ENCODE data around the gene OR5A1.
"Not testable (repeated sequence)": the region's sequence is repeated elsewhere in the genome, so short reads cannot be mapped to it uniquely, and the experiment has no call there.

The OR5A1 gene

DNA sequence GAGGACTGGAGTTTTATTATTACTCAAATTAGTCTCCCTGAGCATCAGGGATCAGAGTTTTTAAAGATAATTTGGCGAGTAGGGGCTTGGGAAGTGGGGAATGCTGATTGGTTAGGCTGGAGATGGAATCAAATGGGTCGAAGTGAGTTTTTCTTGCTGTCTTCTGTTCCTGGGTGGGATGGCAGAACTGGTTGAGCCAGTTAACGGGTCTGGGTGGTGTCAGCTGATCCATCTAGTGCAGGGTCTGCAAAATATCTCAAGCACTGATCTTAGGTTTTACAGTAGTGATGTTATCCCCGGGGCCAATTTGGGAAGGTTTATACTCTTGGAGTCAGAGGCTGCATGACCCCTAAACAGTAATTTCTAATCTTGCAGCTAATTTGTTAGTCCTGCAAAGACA, 11.1 kb upstream of the OR5A1 start:
- Histone ChIP-seq H3K36me3 (ENCODE audit: control insufficient read depth in 2 of 2, insufficient read depth in 2 of 2, low read length in 2 of 2) (no peaks in the 10 kb centered on the region), H3K4me3 (ENCODE audit: low read length in 2 of 2) (no peak overlapping the region), H3K9me3 (ENCODE audit: control insufficient read depth in 2 of 2, low read length in 2 of 2) (no peaks in the 10 kb centered on the region), H3K27me3 (ENCODE audit: control insufficient read depth in 1 of 2, insufficient read depth in 2 of 2, low read length in 2 of 2) (no peaks in the 10 kb centered on the region), H3K27ac (ENCODE audit: low read length) (no peak overlapping the region), H3K4me1 (ENCODE audit: control insufficient read depth, insufficient read depth, low read length) (no peaks in the 10 kb centered on the region), H3K9ac (ENCODE audit: low read length in 2 of 2) (no peak overlapping the region)

GRCh38 chr11:59426361-59427067, 9.8 kb upstream of the OR5A1 start, which contains the start of gene OR5A2:
Gene OR5A2 (minus strand): TSS chr11:59426413. CDS start chr11:59422953, 3,460 bp downstream.
- H3K27me3 ChIP-seq (ENCODE audit: control insufficient read depth in 1 of 2, insufficient read depth in 2 of 2, low read length in 2 of 2) = no peaks in the 10 kb centered on the region
- H3K9me3 ChIP-seq (ENCODE audit: control insufficient read depth in 2 of 2, low read length in 2 of 2) = no peaks in the 10 kb centered on the region
- H3K36me3 ChIP-seq (ENCODE audit: control insufficient read depth in 2 of 2, insufficient read depth in 2 of 2, low read length in 2 of 2) = no peaks in the 10 kb centered on the region
- H3K27ac ChIP-seq (ENCODE audit: low read length) = no peak within 1 kb of the TSS
- no peaks in the 10 kb centered on the region for H3K4me1 ChIP-seq (ENCODE audit: control insufficient read depth, insufficient read depth, low read length)
- H3K4me3 ChIP-seq (ENCODE audit: low read length in 2 of 2) = no peak within 1 kb of the TSS
- H3K9ac ChIP-seq (ENCODE audit: low read length in 2 of 2) = no peak within 1 kb of the TSS

DNA sequence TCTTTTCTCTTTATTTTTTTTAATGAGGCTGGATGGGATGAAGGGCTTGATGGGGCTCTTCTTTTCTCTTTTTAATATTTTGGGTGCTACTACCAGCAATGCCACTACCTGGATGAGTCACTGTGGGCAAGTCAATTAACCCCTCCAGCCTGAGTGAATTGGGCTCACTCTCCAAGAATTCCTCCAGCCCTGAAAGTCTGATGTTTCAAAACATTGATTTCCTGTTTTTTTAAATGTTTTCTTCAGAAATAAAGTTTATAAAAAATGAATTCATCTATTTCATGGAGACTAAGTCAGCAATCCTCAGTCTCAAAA, 9.2 kb upstream of the OR5A1 start:
- H3K36me3 ChIP-seq (ENCODE audit: control insufficient read depth in 2 of 2, insufficient read depth in 2 of 2, low read length in 2 of 2) = no peaks in the 10 kb centered on the region
- no peak overlapping the region for H3K4me3 ChIP-seq (ENCODE audit: low read length in 2 of 2)
- no peak overlapping the region for H3K9ac ChIP-seq (ENCODE audit: low read length in 2 of 2)
- H3K9me3 ChIP-seq (ENCODE audit: control insufficient read depth in 2 of 2, low read length in 2 of 2) = no peaks in the 10 kb centered on the region
- H3K27ac ChIP-seq (ENCODE audit: low read length) = no peak overlapping the region
- no peaks in the 10 kb centered on the region for H3K4me1 ChIP-seq (ENCODE audit: control insufficient read depth, insufficient read depth, low read length)
- no peaks in the 10 kb centered on the region for H3K27me3 ChIP-seq (ENCODE audit: control insufficient read depth in 1 of 2, insufficient read depth in 2 of 2, low read length in 2 of 2)

GRCh38 chr11:59429924-59430516, 6.2 kb upstream of the OR5A1 start:
- no peaks in the 10 kb centered on the region for H3K27me3 ChIP-seq (ENCODE audit: control insufficient read depth in 1 of 2, insufficient read depth in 2 of 2, low read length in 2 of 2)
- no peak overlapping the region for H3K4me3 ChIP-seq (ENCODE audit: low read length in 2 of 2)
- H3K36me3 ChIP-seq (ENCODE audit: control insufficient read depth in 2 of 2, insufficient read depth in 2 of 2, low read length in 2 of 2) = no peaks in the 10 kb centered on the region
- H3K9ac ChIP-seq (ENCODE audit: low read length in 2 of 2) = no peak overlapping the region
- no peaks in the 10 kb centered on the region for H3K4me1 ChIP-seq (ENCODE audit: control insufficient read depth, insufficient read depth, low read length)
- H3K27ac ChIP-seq (ENCODE audit: low read length) = no peak overlapping the region
- no peaks in the 10 kb centered on the region for H3K9me3 ChIP-seq (ENCODE audit: control insufficient read depth in 2 of 2, low read length in 2 of 2)

DNA sequence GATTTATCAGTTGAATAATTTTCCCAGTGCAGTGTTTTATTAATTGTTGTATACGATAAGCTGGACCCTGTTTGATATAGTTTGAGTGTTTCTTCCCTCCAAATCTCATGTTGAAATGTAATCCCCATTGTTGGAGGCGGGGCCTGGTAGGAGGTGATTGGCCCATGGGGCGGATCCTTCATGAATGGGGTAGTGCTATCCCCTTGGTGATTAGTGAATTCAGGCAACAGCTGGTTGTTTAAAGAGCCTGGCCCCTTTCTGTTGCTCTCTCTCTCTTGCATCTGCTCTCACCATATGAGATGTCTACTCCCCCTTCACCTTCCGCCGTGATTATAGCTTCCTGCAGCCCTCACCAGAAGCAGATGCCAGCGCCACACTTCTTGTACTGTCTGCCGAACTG, 1.5 kb downstream of the OR5A1 start:
- H3K9ac ChIP-seq (ENCODE audit: low read length in 2 of 2) = no peak overlapping the region
- no peak overlapping the region for H3K4me3 ChIP-seq (ENCODE audit: low read length in 2 of 2)
- no peaks in the 10 kb centered on the region for H3K4me1 ChIP-seq (ENCODE audit: control insufficient read depth, insufficient read depth, low read length)
- H3K27ac ChIP-seq (ENCODE audit: low read length) = no peak overlapping the region
- H3K9me3 ChIP-seq (ENCODE audit: control insufficient read depth in 2 of 2, low read length in 2 of 2) = no peaks in the 10 kb centered on the region
- H3K36me3 ChIP-seq (ENCODE audit: control insufficient read depth in 2 of 2, insufficient read depth in 2 of 2, low read length in 2 of 2) = no peaks in the 10 kb centered on the region
- H3K27me3 ChIP-seq (ENCODE audit: control insufficient read depth in 1 of 2, insufficient read depth in 2 of 2, low read length in 2 of 2) = no peaks in the 10 kb centered on the region

DNA sequence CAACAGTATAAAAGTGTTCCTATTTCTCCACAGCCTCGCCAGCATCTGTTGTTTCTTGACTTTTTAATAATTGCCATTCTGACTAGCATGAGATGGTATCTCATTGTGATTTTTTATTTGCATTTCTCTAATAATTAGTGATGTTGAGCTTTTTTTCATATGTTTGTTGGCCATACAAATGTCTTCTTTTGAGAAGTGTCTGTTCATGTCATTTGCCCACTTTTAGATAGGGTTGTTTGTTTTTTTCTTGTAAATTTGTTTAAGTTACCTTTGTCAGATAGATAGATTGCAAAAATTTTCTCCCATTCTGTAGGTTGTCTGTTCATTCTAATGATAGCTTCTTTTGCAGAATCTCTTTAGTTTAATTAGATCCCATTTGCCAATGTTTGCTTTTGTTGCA, 9.4 kb downstream of the OR5A1 start:
- H3K27me3 ChIP-seq (ENCODE audit: control insufficient read depth in 1 of 2, insufficient read depth in 2 of 2, low read length in 2 of 2); H3K4me1 ChIP-seq (ENCODE audit: control insufficient read depth, insufficient read depth, low read length); H3K27ac ChIP-seq (ENCODE audit: low read length); H3K9ac ChIP-seq (ENCODE audit: low read length in 2 of 2); H3K36me3 ChIP-seq (ENCODE audit: control insufficient read depth in 2 of 2, insufficient read depth in 2 of 2, low read length in 2 of 2); H3K4me3 ChIP-seq (ENCODE audit: low read length in 2 of 2); H3K9me3 ChIP-seq (ENCODE audit: control insufficient read depth in 2 of 2, low read length in 2 of 2): not testable (repeated sequence)

DNA sequence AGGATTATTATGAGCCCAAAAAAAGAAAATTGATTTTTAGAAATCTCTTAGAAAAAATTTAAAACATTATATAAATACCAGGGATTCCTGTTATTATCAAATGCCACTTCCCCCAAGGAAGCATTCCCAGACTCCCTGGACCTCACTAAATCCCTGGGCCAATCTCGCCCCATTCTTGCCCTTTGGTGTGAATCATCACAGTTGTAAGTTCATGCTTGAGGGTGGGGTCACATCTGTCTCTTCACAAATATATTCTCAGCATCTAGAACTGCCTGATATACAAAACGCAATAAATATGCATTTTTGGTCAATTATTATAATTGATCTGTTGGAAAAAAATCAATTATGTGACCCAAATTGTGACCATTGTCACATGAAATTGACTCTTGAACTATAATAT, 12.2 kb downstream of the OR5A1 start:
- H3K27ac ChIP-seq (ENCODE audit: low read length) = no peak overlapping the region
- no peak overlapping the region for H3K4me3 ChIP-seq (ENCODE audit: low read length in 2 of 2)
- H3K9ac ChIP-seq (ENCODE audit: low read length in 2 of 2) = no peak overlapping the region
- H3K27me3 ChIP-seq (ENCODE audit: control insufficient read depth in 1 of 2, insufficient read depth in 2 of 2, low read length in 2 of 2) = peaks cover 0 to 2% of the 10 kb centered on the region in 2 donors
- H3K9me3 ChIP-seq (ENCODE audit: control insufficient read depth in 2 of 2, low read length in 2 of 2) = no peaks in the 10 kb centered on the region
- H3K4me1 ChIP-seq (ENCODE audit: control insufficient read depth, insufficient read depth, low read length) = no peaks in the 10 kb centered on the region
- H3K36me3 ChIP-seq (ENCODE audit: control insufficient read depth in 2 of 2, insufficient read depth in 2 of 2, low read length in 2 of 2) = no peaks in the 10 kb centered on the region

- Histone ChIP-seq H3K9ac (ENCODE audit: low read length in 2 of 2) (no peak within 1 kb of the TSS), H3K27me3 (ENCODE audit: control insufficient read depth in 1 of 2, insufficient read depth in 2 of 2, low read length in 2 of 2) (no peaks in the 10 kb centered on the region), H3K4me1 (ENCODE audit: control insufficient read depth, insufficient read depth, low read length) (no peaks in the 10 kb centered on the region), H3K36me3 (ENCODE audit: control insufficient read depth in 2 of 2, insufficient read depth in 2 of 2, low read length in 2 of 2) (no peaks in the 10 kb centered on the region), H3K27ac (ENCODE audit: low read length) (no peak within 1 kb of the TSS), H3K4me3 (ENCODE audit: low read length in 2 of 2) (no peak within 1 kb of the TSS), H3K9me3 (ENCODE audit: control insufficient read depth in 2 of 2, low read length in 2 of 2) (no peaks in the 10 kb centered on the region)
These were observed 20.4 kb downstream of the OR5A1 start, which contains the start of gene OR4D6 for GRCh38 chr11:59456661-59457060. Gene OR4D6 (plus strand): TSS chr11:59456961. CDS start chr11:59456961, 0 bp downstream.

GRCh38 chr11:59459916-59460315, 23.6 kb downstream of the OR5A1 start:
- Histone ChIP-seq H3K9ac (ENCODE audit: low read length in 2 of 2) (no peak overlapping the region), H3K27me3 (ENCODE audit: control insufficient read depth in 1 of 2, insufficient read depth in 2 of 2, low read length in 2 of 2) (no peaks in the 10 kb centered on the region)

DNA sequence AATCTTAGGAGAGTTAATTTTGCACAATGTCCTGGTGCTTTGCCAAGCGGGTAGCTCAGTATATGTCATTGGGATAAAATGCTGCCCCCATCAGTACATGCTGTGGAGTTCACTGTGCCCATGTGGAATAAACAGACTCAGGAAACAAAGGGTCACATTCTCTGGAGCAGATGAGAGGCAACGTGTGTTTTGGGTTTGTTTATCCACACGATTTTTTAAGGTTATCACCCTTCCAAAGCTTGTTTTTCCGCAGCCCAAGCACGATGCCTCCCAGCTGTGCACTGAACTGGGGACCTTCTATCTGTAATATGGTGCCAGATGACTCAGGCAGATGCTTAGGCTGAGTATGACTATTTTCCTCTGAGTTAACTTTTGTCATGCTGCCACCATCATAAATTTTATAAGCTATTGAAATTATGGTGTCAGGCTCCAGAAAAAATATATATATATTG, 26.9 kb downstream of the OR5A1 start:
- H3K4me1 ChIP-seq (ENCODE audit: control insufficient read depth, insufficient read depth, low read length) = no peaks in the 10 kb centered on the region
- H3K36me3 ChIP-seq (ENCODE audit: control insufficient read depth in 2 of 2, insufficient read depth in 2 of 2, low read length in 2 of 2) = no peaks in the 10 kb centered on the region
- H3K9ac ChIP-seq (ENCODE audit: low read length in 2 of 2) = no peak overlapping the region
- H3K9me3 ChIP-seq (ENCODE audit: control insufficient read depth in 2 of 2, low read length in 2 of 2) = no peaks in the 10 kb centered on the region
- no peak overlapping the region for H3K27ac ChIP-seq (ENCODE audit: low read length)
- H3K27me3 ChIP-seq (ENCODE audit: control insufficient read depth in 1 of 2, insufficient read depth in 2 of 2, low read length in 2 of 2) = no peaks in the 10 kb centered on the region
- no peak overlapping the region for H3K4me3 ChIP-seq (ENCODE audit: low read length in 2 of 2)

More at GRCh38 chr11:59459916-59460315, 23.6 kb downstream of the OR5A1 start:
- Histone ChIP-seq H3K27ac (ENCODE audit: low read length) (no peak overlapping the region), H3K4me1 (ENCODE audit: control insufficient read depth, insufficient read depth, low read length) (no peaks in the 10 kb centered on the region), H3K36me3 (ENCODE audit: control insufficient read depth in 2 of 2, insufficient read depth in 2 of 2, low read length in 2 of 2) (no peaks in the 10 kb centered on the region), H3K9me3 (ENCODE audit: control insufficient read depth in 2 of 2, low read length in 2 of 2) (no peaks in the 10 kb centered on the region), H3K4me3 (ENCODE audit: low read length in 2 of 2) (no peak overlapping the region)

DNA sequence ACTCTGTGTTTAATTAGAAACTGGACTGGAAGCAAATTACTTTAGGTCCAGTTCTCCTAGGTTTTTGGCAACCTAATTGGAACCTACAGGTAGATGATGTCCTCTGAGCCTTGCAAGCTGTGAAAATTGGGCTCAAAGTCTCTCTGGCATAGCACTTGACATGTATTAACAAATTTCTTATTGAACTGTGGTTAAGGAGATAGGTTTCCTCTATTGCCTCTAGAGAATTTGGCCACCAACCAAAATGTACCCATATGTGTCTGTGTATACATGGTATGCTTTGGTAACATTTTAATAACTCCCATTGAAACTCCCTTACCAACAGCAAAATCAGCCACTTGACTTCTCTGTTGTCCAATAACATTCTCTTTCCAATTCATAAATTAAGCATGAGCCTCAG, 36.7 kb downstream of the OR5A1 start, which contains the start of gene OR4D10:
Gene OR4D10 (plus strand): TSS at position 301 of the 400 bp plus-strand sequence. CDS start 4,115 bp downstream, outside the sequence.
- no peaks in the 10 kb centered on the region for H3K4me1 ChIP-seq (ENCODE audit: control insufficient read depth, insufficient read depth, low read length)

More for the DNA sequence above, 36.7 kb downstream of the OR5A1 start, which contains the start of gene OR4D10:
- Histone ChIP-seq H3K27ac (ENCODE audit: low read length) (no peak within 1 kb of the TSS), H3K27me3 (ENCODE audit: control insufficient read depth in 1 of 2, insufficient read depth in 2 of 2, low read length in 2 of 2) (no peaks in the 10 kb centered on the region), H3K9me3 (ENCODE audit: control insufficient read depth in 2 of 2, low read length in 2 of 2) (no peaks in the 10 kb centered on the region), H3K4me3 (ENCODE audit: low read length in 2 of 2) (no peak within 1 kb of the TSS), H3K9ac (ENCODE audit: low read length in 2 of 2) (no peak within 1 kb of the TSS), H3K36me3 (ENCODE audit: control insufficient read depth in 2 of 2, insufficient read depth in 2 of 2, low read length in 2 of 2) (no peaks in the 10 kb centered on the region)
